ENCODE results near the gene GLS. TPM values are rescaled to one million over a fixed set of nuclear protein-coding genes. Genes with fewer than 3 reads are reported as not detected.

Gene GLS
- total RNA-seq (2014; rRNA removed; shearing (Covaris generic); ENCODE audit: low replicate concordance), result 118 and 149 TPM in 2 replicates

- Histone ChIP-seq H3K4me3 (peak within 1 kb of the TSS; percentile 65), H3K9me3 (no peaks in the 10 kb centered on the region), H3K36me3 (peaks cover 40% of the 10 kb centered on the region), H3K27me3 (no peaks in the 10 kb centered on the region)
- peak; percentile 97 for DNase-seq
These were observed at the start of gene GLS for GRCh38 chr2:190880378-190881083. Gene GLS (plus strand): TSS chr2:190880821. CDS start chr2:190881085, 264 bp downstream.

GRCh38 chr2:190831941-190832340 is 48.7 kb upstream of the GLS start:
- Histone ChIP-seq H3K36me3 (no peaks in the 10 kb centered on the region), H3K27me3 (no peaks in the 10 kb centered on the region), H3K4me3 (no peak overlapping the region), H3K9me3 (peaks cover 4% of the 10 kb centered on the region)
- DNase-seq, result no peak

- H3K27me3 ChIP-seq, result no peaks in the 10 kb centered on the region
- no peak for DNase-seq
- H3K9me3 ChIP-seq, result no peaks in the 10 kb centered on the region
- H3K4me3 ChIP-seq, result no peak overlapping the region
- no peaks in the 10 kb centered on the region for H3K36me3 ChIP-seq
These were observed 45.8 kb upstream of the GLS start for GRCh38 chr2:190834890-190835208.

GRCh38 chr2:190835303-190835930 is 45.2 kb upstream of the GLS start:
- Histone ChIP-seq H3K9me3 (no peaks in the 10 kb centered on the region), H3K36me3 (no peaks in the 10 kb centered on the region), H3K4me3 (no peak overlapping the region), H3K27me3 (no peaks in the 10 kb centered on the region)
- DNase-seq, result peak; percentile 90

DNA sequence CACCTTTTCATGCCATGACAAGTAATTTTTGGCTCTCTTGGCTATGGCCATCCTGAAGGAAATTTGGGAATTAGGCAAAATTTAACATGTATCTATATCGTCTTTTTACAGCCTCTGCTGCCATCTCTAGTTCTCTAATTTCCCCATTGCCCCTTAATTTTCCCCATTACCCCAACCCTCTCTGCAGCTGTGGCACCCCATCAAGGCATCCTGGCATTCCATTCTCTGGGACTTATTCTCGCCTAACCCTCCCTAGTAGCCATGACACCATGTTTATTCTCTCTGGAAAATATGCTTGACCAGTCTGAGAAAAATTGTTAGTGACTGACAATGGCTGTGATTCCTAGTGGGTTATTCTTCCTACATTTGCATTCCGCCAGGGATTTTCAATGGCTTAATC is 43.9 kb upstream of the GLS start:
- Histone ChIP-seq H3K4me3 (no peak overlapping the region), H3K9me3 (no peaks in the 10 kb centered on the region), H3K36me3 (no peaks in the 10 kb centered on the region), H3K27me3 (no peaks in the 10 kb centered on the region)
- DNase-seq, result no peak

- no peaks in the 10 kb centered on the region for H3K27me3 ChIP-seq
- no peak overlapping the region for H3K4me3 ChIP-seq
- H3K9me3 ChIP-seq, result no peaks in the 10 kb centered on the region
- H3K36me3 ChIP-seq, result no peaks in the 10 kb centered on the region
- peak; percentile 67 for DNase-seq
These were observed 43.2 kb upstream of the GLS start for GRCh38 chr2:190837420-190837819.

- Histone ChIP-seq H3K9me3 (no peaks in the 10 kb centered on the region), H3K4me3 (no peak overlapping the region), H3K27me3 (no peaks in the 10 kb centered on the region), H3K36me3 (no peaks in the 10 kb centered on the region)
- no peak for DNase-seq
These were observed 42.7 kb upstream of the GLS start for GRCh38 chr2:190837952-190838361.

GRCh38 chr2:190838492-190838910 is 42.1 kb upstream of the GLS start:
- no peaks in the 10 kb centered on the region for H3K27me3 ChIP-seq
- no peaks in the 10 kb centered on the region; the same call in 1 of the 2 replicates for H3K9me3 ChIP-seq
- H3K36me3 ChIP-seq, result no peaks in the 10 kb centered on the region
- DNase-seq, result peak; percentile 79
- H3K4me3 ChIP-seq, result no peak overlapping the region

GRCh38 chr2:190840569-190841172 is 40.0 kb upstream of the GLS start:
- Histone ChIP-seq H3K27me3 (no peaks in the 10 kb centered on the region), H3K9me3 (no peaks in the 10 kb centered on the region; the same call in 1 of the 2 replicates), H3K4me3 (no peak overlapping the region), H3K36me3 (no peaks in the 10 kb centered on the region)
- no peak for DNase-seq

GRCh38 chr2:190841707-190842505 is 38.7 kb upstream of the GLS start:
- Histone ChIP-seq H3K9me3 (no peaks in the 10 kb centered on the region; the same call in 1 of the 2 replicates), H3K36me3 (no peaks in the 10 kb centered on the region), H3K4me3 (no peak overlapping the region), H3K27me3 (no peaks in the 10 kb centered on the region)
- DNase-seq, result no peak

DNA sequence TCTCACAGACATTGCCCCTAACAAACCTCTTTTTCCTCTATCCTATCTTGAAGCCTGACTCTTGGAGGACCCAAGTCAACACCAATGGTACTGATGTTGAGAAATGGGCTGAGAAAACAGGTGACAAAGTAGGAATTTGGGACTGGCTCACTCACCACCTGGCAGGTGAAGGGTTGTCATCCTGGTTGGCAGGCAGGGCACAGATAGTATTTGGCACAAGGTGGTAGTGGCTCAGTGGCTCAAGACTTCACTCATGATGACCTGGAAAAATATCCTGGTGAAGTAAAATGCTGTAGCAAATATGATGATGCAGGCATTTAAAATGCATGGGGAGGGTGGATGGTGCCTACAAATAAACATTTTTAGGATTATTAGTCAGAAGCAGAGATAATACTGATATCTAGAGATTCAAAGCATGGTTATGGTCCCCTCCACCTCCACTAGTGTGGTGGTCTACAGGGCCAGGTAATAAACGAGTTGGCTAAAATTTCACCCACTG is 38.0 kb upstream of the GLS start:
- no peak for DNase-seq
- no peaks in the 10 kb centered on the region for H3K27me3 ChIP-seq
- H3K36me3 ChIP-seq, result no peaks in the 10 kb centered on the region
- H3K9me3 ChIP-seq, result no peaks in the 10 kb centered on the region; the same call in 1 of the 2 replicates
- no peak overlapping the region for H3K4me3 ChIP-seq

DNA sequence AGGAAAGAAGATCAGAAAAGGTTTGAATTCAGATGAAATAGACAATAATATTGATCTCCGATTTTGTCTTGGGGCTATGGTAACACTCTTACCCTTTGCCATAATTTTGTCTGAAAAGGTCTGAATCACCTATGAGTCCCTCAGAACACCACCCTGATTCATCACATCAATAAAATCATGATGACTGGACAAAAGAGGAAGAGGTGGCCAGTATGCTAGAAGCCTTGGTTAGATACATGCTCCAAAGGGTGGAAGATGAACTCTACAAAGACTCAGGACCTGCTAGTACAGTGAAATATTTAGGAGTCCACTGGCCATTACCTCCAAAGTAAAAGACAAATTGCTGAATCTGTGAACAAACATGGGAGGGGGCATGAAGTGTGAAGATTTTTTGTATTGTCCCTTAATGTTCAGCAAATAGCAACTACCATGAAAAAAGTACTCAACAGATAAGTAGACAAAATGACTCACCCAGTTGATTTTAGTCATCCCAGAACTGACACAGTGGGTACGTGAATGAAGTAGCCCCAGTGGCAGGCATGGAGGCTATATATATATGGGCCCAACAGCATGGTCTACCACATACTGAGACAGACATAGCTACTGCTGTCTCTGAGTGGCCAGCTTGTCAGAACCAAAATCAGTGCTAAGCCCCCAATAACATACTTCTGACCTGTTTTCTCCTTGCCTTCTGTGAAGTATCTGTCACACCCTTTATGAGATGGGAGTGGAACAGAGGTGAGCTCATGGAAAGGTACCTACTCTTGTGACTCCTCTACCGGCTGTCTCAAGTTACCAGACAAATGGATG is 36.5 kb upstream of the GLS start:
- no peaks in the 10 kb centered on the region for H3K27me3 ChIP-seq

GRCh38 chr2:190844700-190845401 is 35.8 kb upstream of the GLS start:
- no peak for DNase-seq
- Histone ChIP-seq H3K27me3 (no peaks in the 10 kb centered on the region), H3K4me3 (no peak overlapping the region), H3K9me3 (no peaks in the 10 kb centered on the region; the same call in 1 of the 2 replicates), H3K36me3 (no peaks in the 10 kb centered on the region)

More for the DNA sequence above, 36.5 kb upstream of the GLS start:
- Histone ChIP-seq H3K4me3 (no peak overlapping the region), H3K36me3 (no peaks in the 10 kb centered on the region), H3K9me3 (no peaks in the 10 kb centered on the region; the same call in 1 of the 2 replicates)
- peak; percentile 37 for DNase-seq

DNA sequence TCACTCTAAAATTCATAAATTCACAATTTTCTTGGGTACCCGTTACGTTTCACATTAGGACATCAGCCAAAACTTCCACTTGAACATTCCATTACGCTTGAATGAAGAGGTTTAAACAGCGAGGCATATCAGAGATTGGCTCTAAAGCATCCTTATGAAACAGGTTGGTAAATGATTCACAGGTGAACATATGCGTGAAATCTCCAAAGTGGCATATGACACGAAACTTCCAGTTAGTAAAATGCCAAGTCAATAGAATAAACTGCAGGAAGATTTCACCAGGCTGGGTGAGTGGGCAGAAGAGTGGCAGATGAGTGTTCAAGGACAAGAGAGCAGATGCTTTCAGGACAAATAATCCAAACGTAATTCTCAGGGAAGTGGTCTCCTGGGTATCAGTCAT is 33.9 kb upstream of the GLS start:
- H3K36me3 ChIP-seq, result no peaks in the 10 kb centered on the region
- DNase-seq, result no peak
- H3K4me3 ChIP-seq, result no peak overlapping the region
- H3K27me3 ChIP-seq, result no peaks in the 10 kb centered on the region
- H3K9me3 ChIP-seq, result no peaks in the 10 kb centered on the region; the same call in 1 of the 2 replicates

DNA sequence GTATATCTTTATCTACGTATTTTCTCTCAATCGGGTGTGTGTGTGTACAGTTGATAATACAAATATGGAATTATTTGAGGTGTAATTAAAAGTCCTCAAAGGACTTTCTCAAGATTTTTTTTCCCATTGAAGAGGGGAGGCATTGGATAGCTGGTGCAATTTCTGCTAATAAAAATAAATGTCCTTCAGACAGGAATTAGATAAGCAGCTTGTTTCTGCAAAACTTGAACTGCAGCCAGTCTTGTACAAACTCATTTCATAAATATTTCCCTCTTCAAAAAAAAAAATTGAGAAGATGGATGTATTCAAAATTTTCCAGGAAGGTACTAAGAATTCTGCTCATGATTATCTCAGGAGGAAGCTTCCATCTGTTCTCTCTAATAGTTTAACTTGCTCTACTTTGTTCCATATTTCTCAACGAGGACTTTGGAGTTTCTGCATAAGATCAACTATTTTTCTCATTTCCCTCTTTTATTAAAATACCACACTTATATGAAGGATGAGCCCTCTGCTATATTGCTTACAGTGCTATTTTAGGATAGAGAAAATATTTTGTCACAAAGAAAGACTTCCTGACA is 33.0 kb upstream of the GLS start:
- H3K27me3 ChIP-seq, result no peaks in the 10 kb centered on the region
- H3K36me3 ChIP-seq, result no peaks in the 10 kb centered on the region
- no peaks in the 10 kb centered on the region; the same call in 1 of the 2 replicates for H3K9me3 ChIP-seq
- H3K4me3 ChIP-seq, result no peak overlapping the region
- no peak for DNase-seq
